HEK293 (cell line): ENCODE data around the gene NOSIP.

ENCODE experiments used
- CTCF ChIA-PET: fragments of 350-600 bp; formaldehyde crosslinking; extraction: SDS; loops from one replicate; lab custom pipeline; 2021; ENCODE audit warnings: antibody characterized with exemption; lab: Yijun Ruan, JAX
- POLR2A ChIA-PET: fragments of 300-600 bp; formaldehyde crosslinking; extraction: SDS; loops from one replicate; lab custom pipeline; 2020; ENCODE audit warnings: antibody characterized with exemption, inconsistent platforms; lab: Yijun Ruan, JAX
- H3K27ac ChIP-seq: fragments of 200-500 bp; sonication (Bioruptor generic); 2 replicates; pipeline ENCODE4 v1.5.1; 2014; ENCODE audit warnings: low read depth, low read length, control low read depth, inconsistent platforms; ENCODE audit errors: extremely low read depth
- H3K36me3 ChIP-seq, 2 experiments: fragments of 200-500 bp in 1 of 2; sonication (Bioruptor generic) in 1 of 2; 1 replicate in 1 of 2; 2 replicates in 1 of 2; pipeline ENCODE4 v1.5.1; 2014 to 2017; ENCODE audit warnings: inconsistent platforms in 2 of 2, low read length in 2 of 2; ENCODE audit not compliant: control insufficient read depth in 2 of 2, insufficient read depth in 1 of 2
- H3K4me1 ChIP-seq: fragments of 200-500 bp; sonication (Bioruptor generic); 2 replicates; pipeline ENCODE4 v1.5.1; 2014; ENCODE audit warnings: mild to moderate bottlenecking, low read length, inconsistent platforms; ENCODE audit not compliant: control insufficient read depth, insufficient read depth
- H3K4me3 ChIP-seq: 2 replicates; pipeline ENCODE4 v1.5.1; 2011; ENCODE audit warnings: low read depth, mild to moderate bottlenecking, control low read depth, low read length, moderate library complexity
- H3K9me3 ChIP-seq: fragments of 200-500 bp; sonication (Bioruptor generic); 2 replicates; pipeline ENCODE4 v1.5.1; 2014; ENCODE audit warnings: low read depth, low read length, inconsistent platforms; ENCODE audit not compliant: control insufficient read depth, insufficient read depth
- GFI1B ChIP-seq: fragments of 450-650 bp; formaldehyde crosslinking; IDR thresholded peaks from 2 replicates; pipeline ENCODE4 v1.5.1; 2016; ENCODE audit warnings: missing biosample characterization, missing genetic modification characterization
- GLIS2 ChIP-seq: fragments of 450-650 bp; formaldehyde crosslinking; IDR thresholded peaks from 2 replicates; pipeline ENCODE4 v1.5.1; 2016; ENCODE audit warnings: missing biosample characterization, missing genetic modification characterization
- HOXA7 ChIP-seq: sonication (generic); formaldehyde crosslinking; IDR thresholded peaks from 2 replicates; pipeline ENCODE4 v1.8.1; 2022; ENCODE audit warnings: missing genetic modification reagents, borderline replicate concordance
- OSR2 ChIP-seq: fragments of 450-650 bp; formaldehyde crosslinking; IDR thresholded peaks from 2 replicates; pipeline ENCODE4 v1.5.1; 2016; ENCODE audit warnings: missing biosample characterization, missing genetic modification characterization
- REPIN1 ChIP-seq: fragments of 450-650 bp; formaldehyde crosslinking; IDR thresholded peaks from 2 replicates; pipeline ENCODE4 v1.5.1; 2017; ENCODE audit warnings: missing biosample characterization, missing genetic modification characterization, low read depth
- SCRT2 ChIP-seq: fragments of 450-650 bp; formaldehyde crosslinking; IDR thresholded peaks from 2 replicates; pipeline ENCODE4 v1.5.1; 2016; ENCODE audit warnings: missing biosample characterization, missing genetic modification characterization
- SP2 ChIP-seq: fragments of 450-650 bp; formaldehyde crosslinking; IDR thresholded peaks from 2 replicates; pipeline ENCODE4 v1.5.1; 2016; ENCODE audit warnings: missing biosample characterization, missing genetic modification characterization
- TRIM28 ChIP-seq: IDR thresholded peaks from 2 replicates; pipeline ENCODE4 v1.6.1; 2011; ENCODE audit warnings: low read length, control low read depth, borderline replicate concordance
- ZNF121 ChIP-seq: fragments of 450-650 bp; formaldehyde crosslinking; IDR thresholded peaks from 2 replicates; pipeline ENCODE4 v1.5.1; 2016; ENCODE audit warnings: missing biosample characterization, missing genetic modification characterization
- ZNF157 ChIP-seq: fragments of 450-650 bp; formaldehyde crosslinking; IDR thresholded peaks from 2 replicates; pipeline ENCODE4 v1.5.1; 2016; ENCODE audit warnings: missing biosample characterization, missing genetic modification characterization
- ZNF16 ChIP-seq: fragments of 450-650 bp; formaldehyde crosslinking; IDR thresholded peaks from 2 replicates; pipeline ENCODE4 v1.5.1; 2016; ENCODE audit warnings: low read depth, missing biosample characterization, missing genetic modification characterization
- ZNF174 ChIP-seq: fragments of 450-650 bp; formaldehyde crosslinking; IDR thresholded peaks from 2 replicates; pipeline ENCODE4 v1.5.0; 2017; ENCODE audit warnings: missing biosample characterization, mild to moderate bottlenecking, missing genetic modification characterization
- ZNF18 ChIP-seq: fragments of 450-650 bp; formaldehyde crosslinking; IDR thresholded peaks from 2 replicates; pipeline ENCODE4 v1.5.1; 2016; ENCODE audit warnings: missing biosample characterization, missing genetic modification characterization
- ZNF23 ChIP-seq: fragments of 450-650 bp; formaldehyde crosslinking; IDR thresholded peaks from 2 replicates; pipeline ENCODE4 v1.5.1; 2016; ENCODE audit warnings: missing biosample characterization, missing genetic modification characterization, borderline replicate concordance
- ZNF302 ChIP-seq: fragments of 450-650 bp; formaldehyde crosslinking; IDR thresholded peaks from 2 replicates; pipeline ENCODE4 v1.5.1; 2016; ENCODE audit warnings: missing biosample characterization, missing genetic modification characterization, low read depth
- ZNF391 ChIP-seq: fragments of 450-650 bp; formaldehyde crosslinking; IDR thresholded peaks from 2 replicates; pipeline ENCODE4 v1.5.1; 2016; ENCODE audit warnings: low read depth, missing biosample characterization, missing genetic modification characterization, borderline replicate concordance
- ZNF580 ChIP-seq: fragments of 450-650 bp; formaldehyde crosslinking; IDR thresholded peaks from 2 replicates; pipeline ENCODE4 v1.5.1; 2016; ENCODE audit warnings: missing biosample characterization, missing genetic modification characterization
- ZNF623 ChIP-seq: fragments of 450-650 bp; formaldehyde crosslinking; IDR thresholded peaks from 2 replicates; pipeline ENCODE4 v1.5.1; 2016; ENCODE audit warnings: missing biosample characterization, missing genetic modification characterization
- ZNF626 ChIP-seq: fragments of 450-650 bp; sonication (Bioruptor Pico); formaldehyde crosslinking; IDR thresholded peaks from 2 replicates; pipeline ENCODE4 v1.5.1; 2018; ENCODE audit warnings: missing biosample characterization, missing genetic modification characterization, inconsistent platforms
- ZNF670 ChIP-seq: fragments of 450-650 bp; formaldehyde crosslinking; IDR thresholded peaks from 2 replicates; pipeline ENCODE4 v1.5.1; 2016; ENCODE audit warnings: missing biosample characterization, missing genetic modification characterization, low read depth

The NOSIP gene

GRCh38 chr19:49556412-49557398 lies 23.7 kb downstream of the NOSIP start (continued):
- TF ChIP-seq ZNF580: 0 out of 2 replicates have a peak, but pooled peaks have one; percentile 33
- TF ChIP-seq ZNF18 (tag by site-specific recombination): no peak

GRCh38 chr19:49555600-49556411 lies 24.6 kb downstream of the NOSIP start:
- no peaks in the 10 kb centered on the region for H3K4me1 ChIP-seq
- CTCF ChIA-PET: interaction anchor here (2.0 to 10.6 kb wide), 2 partner anchors 9 to 16 kb away, joined by 11 to 99 read pairs; no protein-coding TSS in a partner anchor
- no peak for TF ChIP-seq HOXA7 (CRISPR knock-in tag)
- no peak for TF ChIP-seq GLIS2 (tag by site-specific recombination)
- TF ChIP-seq SP2 (tag by site-specific recombination): no peak
- TF ChIP-seq ZNF157 (tag by site-specific recombination): no peak
- TF ChIP-seq ZNF302 (tag by site-specific recombination): no peak
- no peak for TF ChIP-seq ZNF626
- no peak for TF ChIP-seq ZNF174 (tag by site-specific recombination)
- TF ChIP-seq ZNF23 (tag by site-specific recombination): no peak
- no peak for TF ChIP-seq REPIN1 (tag by site-specific recombination)
- TF ChIP-seq ZNF670 (tag by site-specific recombination): no peak
- no peak for TF ChIP-seq ZNF121 (tag by site-specific recombination)
- no peak for TF ChIP-seq ZNF16
- no peak for TF ChIP-seq TRIM28
- no peak for TF ChIP-seq ZNF391 (tag by site-specific recombination)
- TF ChIP-seq OSR2 (tag by site-specific recombination): no peak
- no peaks in the 10 kb centered on the region for H3K9me3 ChIP-seq
- POLR2A ChIA-PET: interaction anchor here (0.7 kb wide), 1 partner anchor 9 kb away, joined by 5 read pairs; no protein-coding TSS in a partner anchor
- peaks cover 33 to 63% of the 10 kb centered on the region in 2 experiments for H3K36me3 ChIP-seq
- no peak overlapping the region for H3K4me3 ChIP-seq
- no peak overlapping the region for H3K27ac ChIP-seq

DNA sequence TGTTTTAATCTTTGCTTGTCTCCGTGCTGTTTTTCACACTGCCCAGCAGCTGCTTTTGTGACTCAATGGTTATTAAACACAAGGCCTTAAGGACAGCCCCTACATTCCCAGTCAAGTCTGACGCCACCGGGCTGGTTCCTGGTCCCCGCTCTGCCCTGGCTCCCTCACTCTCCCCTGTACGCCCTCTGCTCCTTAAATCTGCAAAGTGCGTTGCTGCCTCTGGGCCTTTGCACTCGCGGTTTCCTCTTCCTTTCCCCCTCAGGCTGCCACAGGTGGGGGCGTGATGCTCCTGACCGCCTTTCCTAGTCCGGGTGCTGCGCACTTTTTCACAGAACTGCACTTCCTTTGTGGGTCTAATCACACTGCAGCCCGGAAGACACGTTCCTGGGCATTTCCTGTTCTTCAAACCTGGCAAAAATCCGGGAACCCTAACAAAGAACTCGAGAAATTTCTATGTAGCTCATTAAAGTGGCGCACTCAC lies 25.6 kb downstream of the NOSIP start:
- Histone ChIP-seq H3K4me3 (no peak overlapping the region), H3K4me1 (no peaks in the 10 kb centered on the region), H3K9me3 (no peaks in the 10 kb centered on the region), H3K36me3 (peaks cover 33 to 53% of the 10 kb centered on the region in 2 experiments), H3K27ac (no peak overlapping the region)
- ChIA-PET CTCF (interaction anchor here (10.6 to 11.7 kb wide), 2 partner anchors 17 to 48 kb away, joined by 99 to 299 read pairs; no protein-coding TSS in a partner anchor), POLR2A (interaction anchor here (0.5 to 1.3 kb wide), 2 partner anchors 25 to 901 kb away, joined by 3 to 4 read pairs; no protein-coding TSS in a partner anchor)
- TF ChIP-seq GFI1B (tag by site-specific recombination) (no peak), ZNF623 (peak; percentile 78), SCRT2 (tag by site-specific recombination) (peak; percentile 43; the same call in 1 of the 2 replicates)
